Medulla oblongata (tissue), 1 donor: ENCODE data around the gene SMIM12.
"Not testable (repeated sequence)": the region's sequence is repeated elsewhere in the genome, so short reads cannot be mapped to it uniquely, and the experiment has no call there.

ENCODE experiments used
- DNase-seq: peaks from one replicate; pipeline ENCODE4 v3.0.0-alpha.2; 2015; ENCODE audit errors: extremely low spot score

The SMIM12 gene

GRCh38 chr1:34844252-34844634 lies 15.3 kb downstream of the SMIM12 start:
- DNase-seq = peak; percentile 59

GRCh38 chr1:34843392-34844251 lies 15.9 kb downstream of the SMIM12 start:
- DNase-seq = no peak

- DNase-seq = no peak
These were observed 16.6 kb downstream of the SMIM12 start for GRCh38 chr1:34842952-34843371.

GRCh38 chr1:34842073-34842472 lies 17.5 kb downstream of the SMIM12 start:
- no peak for DNase-seq

GRCh38 chr1:34840426-34840825 lies 19.1 kb downstream of the SMIM12 start:
- DNase-seq = no peak

GRCh38 chr1:34839526-34840305 lies 19.8 kb downstream of the SMIM12 start:
- DNase-seq = no peak

- DNase-seq = no peak
These were observed 25.8 kb downstream of the SMIM12 start for GRCh38 chr1:34833711-34834110.

- no peak for DNase-seq
These were observed 27.8 kb downstream of the SMIM12 start for GRCh38 chr1:34831721-34832246.

GRCh38 chr1:34829250-34829649 lies 30.3 kb downstream of the SMIM12 start:
- DNase-seq = no peak

- DNase-seq = no peak
These were observed 30.9 kb downstream of the SMIM12 start for GRCh38 chr1:34828611-34829010.

- no peak for DNase-seq
These were observed 32.1 kb downstream of the SMIM12 start for GRCh38 chr1:34827341-34827941.

GRCh38 chr1:34825455-34826091 lies 34.0 kb downstream of the SMIM12 start:
- no peak for DNase-seq

- DNase-seq = no peak
These were observed 34.6 kb downstream of the SMIM12 start for GRCh38 chr1:34824817-34825454.

- no peak for DNase-seq
These were observed 37.3 kb downstream of the SMIM12 start for GRCh38 chr1:34822202-34822601.

- DNase-seq = not testable (repeated sequence)
These were observed 40.7 kb downstream of the SMIM12 start for GRCh38 chr1:34818862-34819261.

GRCh38 chr1:34816778-34817177 lies 42.8 kb downstream of the SMIM12 start:
- DNase-seq = no peak

- DNase-seq = no peak
These were observed 43.2 kb downstream of the SMIM12 start for GRCh38 chr1:34816332-34816731.

- DNase-seq = not testable (repeated sequence)
These were observed 48.8 kb downstream of the SMIM12 start for GRCh38 chr1:34810781-34811180.

GRCh38 chr1:34808051-34808810 lies 51.3 kb downstream of the SMIM12 start:
- no peak for DNase-seq

GRCh38 chr1:34806396-34806795 lies 53.2 kb downstream of the SMIM12 start:
- DNase-seq = no peak
